ENCODE measurements around the gene IL22. TPM values are rescaled to one million over a fixed set of nuclear protein-coding genes. Genes with fewer than 3 reads are reported as not detected.

The IL22 gene
- total RNA-seq, 1 donor from 2014 or later, result not detected

DNA sequence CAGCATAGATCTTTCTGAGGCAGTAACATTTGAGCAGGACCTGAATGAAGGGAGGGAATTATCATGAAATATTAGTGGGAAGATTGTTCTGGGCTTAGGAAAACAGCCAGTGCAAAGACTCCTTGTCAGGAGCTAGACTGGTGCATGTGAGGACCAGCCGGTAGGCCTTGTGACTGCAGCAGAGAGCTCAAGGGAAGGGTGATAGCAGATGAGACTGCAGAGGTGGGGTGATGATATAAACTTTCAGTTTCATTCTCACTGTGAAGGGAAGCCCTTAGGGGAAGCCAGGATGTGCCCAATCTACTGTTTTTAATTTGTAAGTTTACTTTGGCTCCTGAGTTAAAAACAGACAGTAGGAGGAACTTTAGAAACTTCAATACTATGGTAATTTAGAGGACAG is 12.4 kb downstream of the IL22 start:
- Mint-ChIP-seq H3K9me3 (ENCODE audit: unreplicated experiment) (no peaks in the 10 kb centered on the region), H3K27me3 (ENCODE audit: low read depth, unreplicated experiment) (peaks cover 1% of the 10 kb centered on the region), H3K4me3 (ENCODE audit: unreplicated experiment) (no peak overlapping the region), H3K27ac (ENCODE audit: unreplicated experiment) (no peak overlapping the region), H3K36me3 (ENCODE audit: low read depth, unreplicated experiment) (no peaks in the 10 kb centered on the region), H3K4me1 (ENCODE audit: low read depth, unreplicated experiment) (peaks cover 25% of the 10 kb centered on the region)
- no peaks in the 10 kb centered on the region for H3K36me3 ChIP-seq (ENCODE audit: insufficient read depth, low read length)
- FAIRE-seq (no peak), DNase-seq (ENCODE audit: low read depth) (no peak)
- no peaks in the 10 kb centered on the region for H4K20me1 ChIP-seq (ENCODE audit: insufficient read depth, low read length)
- H3K4me3 ChIP-seq (ENCODE audit: insufficient read depth, low read depth, low read length), result no peak overlapping the region
- no peak overlapping the region for H3K9ac ChIP-seq (ENCODE audit: low read length)
- no peaks in the 10 kb centered on the region for H3K79me2 ChIP-seq (ENCODE audit: insufficient read depth, low read length)
- H3K4me1 ChIP-seq (ENCODE audit: insufficient read depth, low read length), result peaks cover 36% of the 10 kb centered on the region
- H3K27ac ChIP-seq (ENCODE audit: low read depth, low read length), result no peak overlapping the region
- H3K9me3 ChIP-seq (ENCODE audit: insufficient read depth, low read depth, low read length), result no peaks in the 10 kb centered on the region
- no peaks in the 10 kb centered on the region for H3K27me3 ChIP-seq (ENCODE audit: insufficient read depth, low read length)
- peak overlapping the region; percentile 12 for H3K4me2 ChIP-seq (ENCODE audit: low read length)
- H2AFZ ChIP-seq (ENCODE audit: low read depth, low read length), result no peak overlapping the region
- no peak for TF ChIP-seq EZH2 (IDR thresholded peaks at IDR 0.05; ENCODE audit: insufficient read depth, low read length)
- TF ChIP-seq, protein P1, sequence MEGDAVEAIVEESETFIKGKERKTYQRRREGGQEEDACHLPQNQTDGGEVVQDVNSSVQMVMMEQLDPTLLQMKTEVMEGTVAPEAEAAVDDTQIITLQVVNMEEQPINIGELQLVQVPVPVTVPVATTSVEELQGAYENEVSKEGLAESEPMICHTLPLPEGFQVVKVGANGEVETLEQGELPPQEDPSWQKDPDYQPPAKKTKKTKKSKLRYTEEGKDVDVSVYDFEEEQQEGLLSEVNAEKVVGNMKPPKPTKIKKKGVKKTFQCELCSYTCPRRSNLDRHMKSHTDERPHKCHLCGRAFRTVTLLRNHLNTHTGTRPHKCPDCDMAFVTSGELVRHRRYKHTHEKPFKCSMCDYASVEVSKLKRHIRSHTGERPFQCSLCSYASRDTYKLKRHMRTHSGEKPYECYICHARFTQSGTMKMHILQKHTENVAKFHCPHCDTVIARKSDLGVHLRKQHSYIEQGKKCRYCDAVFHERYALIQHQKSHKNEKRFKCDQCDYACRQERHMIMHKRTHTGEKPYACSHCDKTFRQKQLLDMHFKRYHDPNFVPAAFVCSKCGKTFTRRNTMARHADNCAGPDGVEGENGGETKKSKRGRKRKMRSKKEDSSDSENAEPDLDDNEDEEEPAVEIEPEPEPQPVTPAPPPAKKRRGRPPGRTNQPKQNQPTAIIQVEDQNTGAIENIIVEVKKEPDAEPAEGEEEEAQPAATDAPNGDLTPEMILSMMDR (IDR thresholded peaks at IDR 0.05; ENCODE audit: insufficient read depth, low read depth, low read length), result no peak

DNA sequence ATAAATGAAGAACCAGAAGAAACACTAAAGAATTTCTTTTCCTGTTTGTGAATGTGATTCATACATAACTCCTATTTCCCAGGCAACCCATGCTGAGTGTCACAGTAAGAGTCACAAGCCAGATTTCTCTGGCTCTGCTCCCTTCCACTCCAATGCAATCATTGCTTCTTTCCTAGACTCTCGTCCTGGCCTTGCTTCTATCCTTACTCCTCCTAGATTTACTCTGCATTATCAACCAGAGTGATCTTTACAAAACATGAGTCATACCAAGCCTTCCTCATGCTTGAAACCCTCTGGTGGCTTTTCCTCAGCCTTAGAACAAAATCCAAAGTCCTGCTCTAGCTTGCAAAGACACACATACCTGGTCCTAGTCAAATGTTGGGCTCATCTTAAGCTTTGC is 13.3 kb downstream of the IL22 start:
- Mint-ChIP-seq H3K36me3 (ENCODE audit: low read depth, unreplicated experiment) (no peaks in the 10 kb centered on the region), H3K4me1 (ENCODE audit: low read depth, unreplicated experiment) (peaks cover 25% of the 10 kb centered on the region), H3K27me3 (ENCODE audit: low read depth, unreplicated experiment) (no peaks in the 10 kb centered on the region), H3K27ac (ENCODE audit: unreplicated experiment) (peak overlapping the region; percentile 62), H3K4me3 (ENCODE audit: unreplicated experiment) (no peak overlapping the region), H3K9me3 (ENCODE audit: unreplicated experiment) (peaks cover 3% of the 10 kb centered on the region)
- peaks cover 32% of the 10 kb centered on the region for H3K4me1 ChIP-seq (ENCODE audit: insufficient read depth, low read length)
- peak; percentile 86 for DNase-seq (ENCODE audit: low read depth)
- H2AFZ ChIP-seq (ENCODE audit: low read depth, low read length), result no peak overlapping the region
- H3K36me3 ChIP-seq (ENCODE audit: insufficient read depth, low read length), result no peaks in the 10 kb centered on the region
- H3K9me3 ChIP-seq (ENCODE audit: insufficient read depth, low read depth, low read length), result no peaks in the 10 kb centered on the region
- H3K27ac ChIP-seq (ENCODE audit: low read depth, low read length), result peak overlapping the region; percentile 62
- no peaks in the 10 kb centered on the region for H3K27me3 ChIP-seq (ENCODE audit: insufficient read depth, low read length)
- H4K20me1 ChIP-seq (ENCODE audit: insufficient read depth, low read length), result no peaks in the 10 kb centered on the region
- peak; percentile 75 for FAIRE-seq
- peak overlapping the region; percentile 64 for H3K4me2 ChIP-seq (ENCODE audit: low read length)
- H3K9ac ChIP-seq (ENCODE audit: low read length), result peak overlapping the region; percentile 52
- no peaks in the 10 kb centered on the region for H3K79me2 ChIP-seq (ENCODE audit: insufficient read depth, low read length)
- no peak overlapping the region for H3K4me3 ChIP-seq (ENCODE audit: insufficient read depth, low read depth, low read length)
- TF ChIP-seq, protein P1 (IDR thresholded peaks at IDR 0.05; ENCODE audit: insufficient read depth, low read depth, low read length), result no peak
- TF ChIP-seq EZH2 (IDR thresholded peaks at IDR 0.05; ENCODE audit: insufficient read depth, low read length), result no peak

DNA sequence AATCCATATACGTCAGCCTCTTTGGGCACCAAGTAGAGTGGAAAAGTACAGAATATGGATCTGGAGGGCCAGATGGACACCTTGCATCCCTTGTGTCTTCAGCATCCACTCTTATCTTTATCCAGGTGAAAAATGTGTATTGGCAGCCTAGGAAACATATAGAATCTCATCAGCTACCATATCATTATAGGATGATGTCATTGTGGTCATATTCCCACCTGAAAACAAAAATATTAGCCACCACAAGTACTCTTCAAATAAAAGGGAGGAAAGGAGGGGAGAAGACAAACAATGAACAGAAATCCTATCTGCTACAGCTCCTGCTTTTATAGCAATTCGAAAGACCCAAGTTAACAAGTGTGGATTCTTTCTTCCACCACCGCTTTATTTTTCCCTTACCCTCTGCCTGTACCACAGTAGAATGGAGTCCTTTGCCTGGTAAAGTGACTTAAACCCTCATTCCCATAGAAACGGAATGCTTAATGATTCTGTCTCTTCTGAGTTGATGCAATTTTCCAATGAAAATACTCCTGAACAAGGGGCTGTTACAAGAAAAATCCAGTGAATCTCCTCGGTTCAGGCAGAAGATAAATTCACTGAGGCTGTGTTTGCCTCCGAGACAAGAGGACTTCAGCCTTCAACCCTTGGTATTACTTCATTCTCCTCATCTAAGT is 14.0 kb downstream of the IL22 start:
- no peaks in the 10 kb centered on the region for H3K36me3 Mint-ChIP-seq (ENCODE audit: low read depth, unreplicated experiment)
- no peaks in the 10 kb centered on the region for H4K20me1 ChIP-seq (ENCODE audit: insufficient read depth, low read length)
- H3K9me3 ChIP-seq (ENCODE audit: insufficient read depth, low read depth, low read length), result no peaks in the 10 kb centered on the region
- H3K27me3 Mint-ChIP-seq (ENCODE audit: low read depth, unreplicated experiment), result no peaks in the 10 kb centered on the region
- H3K27me3 ChIP-seq (ENCODE audit: insufficient read depth, low read length), result no peaks in the 10 kb centered on the region
- no peak overlapping the region for H3K4me3 ChIP-seq (ENCODE audit: insufficient read depth, low read depth, low read length)
- FAIRE-seq, result no peak
- H3K79me2 ChIP-seq (ENCODE audit: insufficient read depth, low read length), result no peaks in the 10 kb centered on the region
- peak overlapping the region; percentile 62 for H3K27ac Mint-ChIP-seq (ENCODE audit: unreplicated experiment)
- peaks cover 25% of the 10 kb centered on the region for H3K4me1 Mint-ChIP-seq (ENCODE audit: low read depth, unreplicated experiment)
- peaks cover 32% of the 10 kb centered on the region for H3K4me1 ChIP-seq (ENCODE audit: insufficient read depth, low read length)
- H3K36me3 ChIP-seq (ENCODE audit: insufficient read depth, low read length), result no peaks in the 10 kb centered on the region
- peak overlapping the region; percentile 64 for H3K4me2 ChIP-seq (ENCODE audit: low read length)
- no peak for DNase-seq (ENCODE audit: low read depth)
- H3K9me3 Mint-ChIP-seq (ENCODE audit: unreplicated experiment), result peaks cover 3% of the 10 kb centered on the region
- H3K9ac ChIP-seq (ENCODE audit: low read length), result peak overlapping the region; percentile 52
- no peak for TF ChIP-seq EZH2 (IDR thresholded peaks at IDR 0.05; ENCODE audit: insufficient read depth, low read length)
- TF ChIP-seq, protein P1 (IDR thresholded peaks at IDR 0.05; ENCODE audit: insufficient read depth, low read depth, low read length), result no peak
- H3K27ac ChIP-seq (ENCODE audit: low read depth, low read length), result peak overlapping the region; percentile 62
- no peak overlapping the region for H2AFZ ChIP-seq (ENCODE audit: low read depth, low read length)
- H3K4me3 Mint-ChIP-seq (ENCODE audit: unreplicated experiment), result no peak overlapping the region
